GM10266 (cell line): Measurements from ENCODE around the gene IL10RA.

Source experiments
- DNase-seq: peaks from one replicate; pipeline ENCODE4 v3.0.0; 2012; ENCODE audit errors: extremely low spot score
- TF ChIP-seq, protein P1 (sequence below): IDR thresholded peaks from 2 replicates; pipeline ENCODE4 v1.5.1; 2012; ENCODE audit warnings: mild to moderate bottlenecking, low read depth; ENCODE audit not compliant: control insufficient read depth, insufficient read depth; ENCODE audit errors: missing control alignments

Gene IL10RA

DNA sequence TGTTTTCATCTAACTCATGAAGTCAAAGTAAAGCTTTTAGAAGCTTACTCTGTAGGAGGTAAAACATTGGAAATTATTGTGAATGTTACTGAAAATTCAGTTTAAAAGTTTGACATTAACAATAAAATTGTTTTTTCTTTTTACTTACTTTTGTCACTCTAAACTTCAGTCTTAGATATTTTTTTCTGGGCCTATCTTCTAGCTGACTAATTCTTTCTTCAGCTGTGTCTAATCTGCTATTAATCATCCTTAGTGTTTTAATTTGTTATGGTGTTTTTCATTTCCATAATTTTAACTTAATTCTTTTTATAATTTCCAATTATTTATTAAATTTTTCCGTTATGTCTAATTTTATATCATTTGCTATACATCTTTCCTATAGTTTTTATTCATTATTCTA lies 35.0 kb downstream of the IL10RA start:
- TF ChIP-seq, protein P1, sequence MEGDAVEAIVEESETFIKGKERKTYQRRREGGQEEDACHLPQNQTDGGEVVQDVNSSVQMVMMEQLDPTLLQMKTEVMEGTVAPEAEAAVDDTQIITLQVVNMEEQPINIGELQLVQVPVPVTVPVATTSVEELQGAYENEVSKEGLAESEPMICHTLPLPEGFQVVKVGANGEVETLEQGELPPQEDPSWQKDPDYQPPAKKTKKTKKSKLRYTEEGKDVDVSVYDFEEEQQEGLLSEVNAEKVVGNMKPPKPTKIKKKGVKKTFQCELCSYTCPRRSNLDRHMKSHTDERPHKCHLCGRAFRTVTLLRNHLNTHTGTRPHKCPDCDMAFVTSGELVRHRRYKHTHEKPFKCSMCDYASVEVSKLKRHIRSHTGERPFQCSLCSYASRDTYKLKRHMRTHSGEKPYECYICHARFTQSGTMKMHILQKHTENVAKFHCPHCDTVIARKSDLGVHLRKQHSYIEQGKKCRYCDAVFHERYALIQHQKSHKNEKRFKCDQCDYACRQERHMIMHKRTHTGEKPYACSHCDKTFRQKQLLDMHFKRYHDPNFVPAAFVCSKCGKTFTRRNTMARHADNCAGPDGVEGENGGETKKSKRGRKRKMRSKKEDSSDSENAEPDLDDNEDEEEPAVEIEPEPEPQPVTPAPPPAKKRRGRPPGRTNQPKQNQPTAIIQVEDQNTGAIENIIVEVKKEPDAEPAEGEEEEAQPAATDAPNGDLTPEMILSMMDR: no peak
- DNase-seq: no peak

DNA sequence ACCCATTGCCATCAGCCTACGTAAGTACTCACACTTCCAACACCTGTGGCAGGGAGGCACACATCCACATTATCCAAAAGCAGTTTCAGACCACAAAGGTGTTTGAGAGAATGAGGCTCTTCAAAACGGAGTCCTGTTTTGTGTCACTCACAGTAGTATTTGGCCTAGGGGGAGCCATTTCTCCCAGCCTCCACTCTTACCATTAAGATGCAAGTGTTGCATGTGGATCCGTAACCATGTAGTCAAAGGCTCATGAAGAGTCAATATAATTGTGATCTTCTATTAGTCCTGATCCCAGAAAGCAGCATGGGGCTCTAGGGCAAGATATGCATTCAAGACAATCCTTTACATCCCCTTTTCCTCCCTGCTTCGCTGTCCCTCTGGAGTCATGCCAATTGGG lies 41.5 kb downstream of the IL10RA start:
- no peak for DNase-seq
- TF ChIP-seq, protein P1: no peak

DNA sequence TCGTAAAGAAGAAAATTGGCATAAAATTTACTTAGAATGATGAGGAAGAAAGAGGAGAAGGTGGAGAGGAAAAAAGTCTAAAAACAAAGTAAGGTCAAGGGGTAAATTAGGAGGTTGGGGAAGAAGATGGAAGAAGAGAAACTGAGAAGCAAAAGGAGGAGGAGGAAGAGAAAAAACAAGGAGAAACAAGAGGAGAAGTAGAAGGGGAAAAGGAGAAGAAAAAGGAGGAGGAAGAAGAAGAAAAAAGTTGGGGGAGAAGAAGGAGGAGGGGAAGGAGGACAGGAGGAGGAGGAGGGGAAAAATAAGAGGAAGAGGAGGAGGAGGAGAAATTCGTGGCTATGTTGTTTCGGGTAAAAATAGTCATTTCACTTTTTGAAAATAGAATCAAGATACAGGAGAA lies 42.4 kb downstream of the IL10RA start:
- TF ChIP-seq, protein P1: no peak
- DNase-seq: no peak

DNA sequence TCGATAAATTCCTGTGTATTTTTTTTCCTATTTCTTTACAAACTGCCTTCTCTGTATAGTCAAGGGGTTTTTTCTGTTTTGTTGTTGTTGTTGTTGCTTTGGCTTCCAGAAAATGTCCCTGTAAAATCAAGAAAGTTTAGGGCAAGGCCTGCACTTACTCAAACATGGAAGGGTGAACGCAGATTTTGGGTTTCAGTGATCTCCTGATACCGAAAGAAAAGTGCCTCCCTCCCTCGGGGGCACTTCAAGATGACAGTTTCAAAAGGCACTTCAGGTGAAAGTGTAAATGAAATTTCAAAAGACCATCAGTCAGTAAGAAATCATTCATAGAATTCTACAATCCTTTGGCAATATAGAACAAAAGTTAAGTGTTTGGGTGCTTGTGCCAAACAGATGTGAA lies 47.2 kb downstream of the IL10RA start:
- no peak for DNase-seq
- TF ChIP-seq, protein P1: no peak

DNA sequence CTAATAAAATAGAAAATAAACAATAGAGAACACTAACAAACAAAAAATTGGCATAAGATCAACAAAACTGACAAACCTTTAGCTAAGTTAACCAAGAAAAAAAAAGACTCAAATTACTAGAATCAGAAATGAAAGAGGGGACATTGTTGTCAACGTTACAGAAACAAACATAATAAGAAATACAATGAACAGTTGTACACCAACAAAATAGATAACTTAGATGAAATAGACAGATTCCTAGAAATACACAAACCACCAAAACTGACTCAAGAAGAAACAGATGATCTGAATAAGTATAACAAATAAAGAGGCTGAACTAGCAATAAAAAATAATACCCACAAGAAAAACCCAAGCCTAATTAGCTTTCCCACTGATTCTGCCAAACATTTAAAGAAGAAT lies 55.9 kb downstream of the IL10RA start:
- DNase-seq: no peak
- TF ChIP-seq, protein P1: no peak

DNA sequence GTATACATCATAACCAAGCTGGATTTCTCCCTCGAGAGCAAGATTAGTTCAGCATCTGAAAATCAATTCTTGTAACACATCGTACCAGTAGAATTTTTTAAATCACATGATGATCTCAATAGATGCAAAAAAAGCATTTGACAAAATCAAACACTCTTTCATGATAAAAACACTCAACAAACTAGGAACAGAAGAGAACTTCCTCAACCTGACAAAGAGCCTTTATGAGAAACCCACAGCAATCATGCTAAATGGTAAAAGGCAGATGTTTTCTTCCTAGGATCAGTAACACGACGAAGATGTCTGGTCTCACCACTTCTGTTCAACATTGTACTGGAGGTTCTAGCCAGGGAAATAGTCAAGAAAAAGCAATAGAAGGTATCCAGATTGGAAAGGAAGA lies 56.6 kb downstream of the IL10RA start:
- TF ChIP-seq, protein P1: no peak
- no peak for DNase-seq

DNA sequence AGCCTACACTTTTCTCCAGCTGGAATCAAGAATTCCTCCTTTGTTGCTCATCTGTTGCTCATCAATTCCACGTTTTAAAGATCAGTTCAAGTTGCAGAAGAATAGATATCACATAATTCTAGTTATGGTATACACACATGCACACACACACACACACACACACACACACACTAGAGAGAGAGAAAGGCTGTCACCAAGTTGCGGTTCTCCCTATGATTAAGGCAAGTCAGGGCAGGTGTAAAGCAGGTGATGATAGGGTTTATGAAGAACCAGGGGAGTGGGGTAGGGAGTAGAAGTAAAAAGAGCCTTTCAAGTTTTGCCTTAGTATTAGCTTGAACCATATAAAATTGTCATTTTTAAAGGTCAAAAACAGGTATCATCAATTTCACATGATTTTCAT lies 59.0 kb downstream of the IL10RA start:
- TF ChIP-seq, protein P1: no peak
- no peak for DNase-seq
